RWPE2 (cell line): ENCODE measurements around the gene OR10P1.

ENCODE experiments used
- ATAC-seq: fragments of 200-7000 bp; cut with Tn5 transposase; 3 replicates; pipeline ENCODE4 v1.9.1; 2021; ENCODE audit warnings: low read depth
- DNase-seq: peaks from one replicate; pipeline ENCODE4 v3.0.0-alpha.2; 2020; ENCODE audit warnings: low spot score
- H3K27ac ChIP-seq: fragments of 450-650 bp; 2 replicates; pipeline ENCODE4 v1.5.1; 2017; ENCODE audit warnings: mild to moderate bottlenecking; ENCODE audit not compliant: poor library complexity, severe bottlenecking
- H3K27me3 ChIP-seq: fragments of 250-450 bp; sonication (Bioruptor Pico); 2 replicates; pipeline ENCODE4 v1.5.1; 2021; ENCODE audit warnings: mild to moderate bottlenecking, moderate library complexity; ENCODE audit not compliant: insufficient read depth, poor library complexity, severe bottlenecking
- H3K36me3 ChIP-seq: fragments of 250-450 bp; sonication (Bioruptor Pico); 2 replicates; pipeline ENCODE4 v1.5.1; 2020; ENCODE audit warnings: low read depth, mild to moderate bottlenecking, moderate library complexity
- H3K4me1 ChIP-seq: fragments of 250-450 bp; sonication (Bioruptor Pico); 2 replicates; pipeline ENCODE4 v1.5.1; 2021; ENCODE audit warnings: mild to moderate bottlenecking, moderate library complexity; ENCODE audit not compliant: insufficient read depth, poor library complexity, severe bottlenecking
- H3K4me3 ChIP-seq: fragments of 250-450 bp; sonication (Bioruptor Pico); 2 replicates; pipeline ENCODE4 v1.5.1; 2021; ENCODE audit warnings: mild to moderate bottlenecking, moderate library complexity; ENCODE audit not compliant: severe bottlenecking
- H3K9me3 ChIP-seq: fragments of 250-450 bp; sonication (Bioruptor Pico); 2 replicates; pipeline ENCODE4 v1.5.1; 2021; ENCODE audit warnings: mild to moderate bottlenecking, moderate library complexity; ENCODE audit not compliant: severe bottlenecking
- CTCF ChIP-seq: fragments of 450-650 bp; IDR thresholded peaks from one replicate; pipeline ENCODE4 v1.5.1; 2017; ENCODE audit warnings: mild to moderate bottlenecking, moderate library complexity; ENCODE audit not compliant: poor library complexity, severe bottlenecking

OR10P1 gene

GRCh38 chr12:55675666-55676065 lies 39.0 kb downstream of the OR10P1 start:
- Histone ChIP-seq H3K9me3 (no peaks in the 10 kb centered on the region), H3K27me3 (no peaks in the 10 kb centered on the region), H3K27ac (no peak overlapping the region), H3K4me3 (no peak overlapping the region), H3K4me1 (no peaks in the 10 kb centered on the region), H3K36me3 (no peaks in the 10 kb centered on the region)
- ATAC-seq (no peak), DNase-seq (no peak)
- no peak for TF ChIP-seq CTCF

- DNase-seq, result no peak
- no peak overlapping the region for H3K27ac ChIP-seq
- no peak overlapping the region for H3K4me3 ChIP-seq
- H3K36me3 ChIP-seq, result no peaks in the 10 kb centered on the region
- H3K4me1 ChIP-seq, result no peaks in the 10 kb centered on the region
- ATAC-seq, result no peak
- no peaks in the 10 kb centered on the region for H3K27me3 ChIP-seq
- H3K9me3 ChIP-seq, result no peaks in the 10 kb centered on the region
- no peak for TF ChIP-seq CTCF
Measured at GRCh38 chr12:55676707-55677106, 40.0 kb downstream of the OR10P1 start.

- no peak for DNase-seq
- no peak overlapping the region for H3K27ac ChIP-seq
- H3K4me1 ChIP-seq, result no peaks in the 10 kb centered on the region
- no peak for TF ChIP-seq CTCF
- no peak overlapping the region for H3K4me3 ChIP-seq
- H3K9me3 ChIP-seq, result no peaks in the 10 kb centered on the region
- H3K36me3 ChIP-seq, result no peaks in the 10 kb centered on the region
- no peaks in the 10 kb centered on the region for H3K27me3 ChIP-seq
- no peak for ATAC-seq
Measured at GRCh38 chr12:55679691-55680090, 43.0 kb downstream of the OR10P1 start.

- Histone ChIP-seq H3K27ac (no peak overlapping the region), H3K4me3 (no peak overlapping the region), H3K36me3 (no peaks in the 10 kb centered on the region), H3K4me1 (no peaks in the 10 kb centered on the region), H3K27me3 (no peaks in the 10 kb centered on the region), H3K9me3 (no peaks in the 10 kb centered on the region)
- TF ChIP-seq CTCF, result peak; percentile 64
- DNase-seq (no peak), ATAC-seq (peak; percentile 81)
Measured at GRCh38 chr12:55681142-55682077, 44.7 kb downstream of the OR10P1 start.
